ENCODE measurements around the gene SLC29A3.

DNA sequence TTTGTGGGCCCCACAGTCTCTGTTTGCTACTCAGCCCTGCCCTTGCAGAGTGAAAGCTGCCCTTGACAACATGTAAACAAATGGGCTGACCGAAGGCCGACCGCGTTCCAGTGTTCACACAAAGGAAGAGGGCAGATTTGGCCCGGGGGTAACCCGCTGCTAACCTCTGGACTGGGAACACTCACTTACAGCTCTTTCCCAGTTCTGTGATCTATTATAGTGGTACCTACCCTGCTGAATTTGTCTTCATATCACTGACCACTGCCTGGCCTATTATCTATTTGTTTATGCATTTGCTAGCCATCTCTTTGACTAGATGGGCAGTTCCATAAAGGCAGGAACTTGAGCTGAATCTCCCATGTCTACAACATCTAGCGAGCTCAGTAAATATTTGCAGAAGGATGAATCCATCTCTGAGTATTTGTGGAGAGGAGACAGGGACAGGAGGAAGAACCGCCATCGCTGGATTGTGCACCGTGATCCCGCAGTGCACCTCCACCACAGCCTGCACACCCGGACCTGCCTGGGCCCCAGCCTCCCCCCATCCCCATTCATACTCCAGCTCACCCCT, 15.2 kb downstream of the SLC29A3 start:
- TF ChIP-seq CTCF (IDR thresholded peaks at IDR 0.05) (no peak), POLR2A (IDR thresholded peaks at IDR 0.05) (no peak)

Data from uterus (tissue), 2 donors.